ENCODE results near the gene ZNF511.

ZNF511 gene

DNA sequence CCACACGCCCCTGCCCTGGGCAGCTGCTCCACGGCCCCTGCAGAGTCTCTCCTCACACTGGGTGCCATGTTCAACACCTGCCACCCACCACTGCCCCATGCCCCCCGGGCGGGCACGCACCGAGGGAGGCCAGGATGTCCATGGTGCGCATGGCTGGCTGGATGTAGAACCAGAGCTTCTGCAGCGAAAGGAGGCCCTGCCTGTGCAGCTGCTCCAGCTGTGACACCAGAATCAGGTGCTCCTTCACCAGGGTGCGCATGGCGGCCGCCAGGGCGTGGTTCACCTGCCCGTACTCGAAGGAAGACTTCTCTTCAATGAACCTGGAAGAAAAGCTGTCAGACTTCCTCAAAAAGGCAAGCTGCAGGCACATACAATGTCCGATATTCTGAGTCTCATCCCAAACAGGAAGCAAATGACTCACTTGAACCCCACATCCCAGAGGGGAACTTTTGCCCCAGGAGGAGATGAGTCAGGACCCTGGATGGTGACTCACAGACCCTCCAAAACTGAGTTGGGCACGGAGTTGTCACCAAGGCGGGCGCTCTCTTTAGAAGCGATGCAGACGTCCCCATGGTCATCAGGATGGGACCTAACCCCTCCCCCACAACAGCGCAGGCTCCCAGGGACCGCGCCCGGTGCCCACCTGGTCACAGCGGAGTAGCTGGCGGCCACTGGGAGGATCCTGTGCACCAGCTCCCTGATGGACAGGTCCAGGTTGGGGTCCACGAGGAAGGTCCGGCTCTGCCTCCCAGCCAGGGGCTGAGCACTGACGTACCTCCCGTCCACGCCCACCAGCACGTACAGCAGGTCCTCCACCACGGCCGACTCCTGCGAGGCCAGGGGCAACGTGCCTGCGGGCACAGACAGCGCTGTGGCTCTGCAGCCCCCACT lies 15.6 kb upstream of the ZNF511 start:
- Histone ChIP-seq H3K9ac (ENCODE audit: low read length) (no peak overlapping the region), H3K79me2 (ENCODE audit: insufficient read depth, low read length) (no peaks in the 10 kb centered on the region), H3K36me3 (ENCODE audit: low read length) (no peaks in the 10 kb centered on the region), H3K9me2 (replicated peaks; ENCODE audit: insufficient read depth, low read length) (no peaks in the 10 kb centered on the region), H3K4me3 (ENCODE audit: insufficient read depth, low read length, poor library complexity, severe bottlenecking) (no peak overlapping the region), H3F3A (ENCODE audit: insufficient read depth) (no peaks in the 10 kb centered on the region), H4K20me1 (ENCODE audit: low read depth, low read length) (no peaks in the 10 kb centered on the region), H3K9me3 (ENCODE audit: insufficient read depth, low read length) (no peaks in the 10 kb centered on the region), H3K4me2 (ENCODE audit: low read depth, low read length, poor library complexity, severe bottlenecking) (no peak overlapping the region), H3K27me3 (ENCODE audit: low read length) (no peaks in the 10 kb centered on the region), H2AFZ (ENCODE audit: low read depth, low read length, severe bottlenecking) (no peak overlapping the region), H3K27ac (ENCODE audit: low read depth, low read length) (no peak overlapping the region)
- TF ChIP-seq EZH2phosphoT487 (conservative IDR thresholded peaks at IDR 0.05; ENCODE audit: low read length), result no peak
- TF ChIP-seq CTCF (IDR thresholded peaks at IDR 0.05; ENCODE audit: insufficient read depth, low read length, poor library complexity, severe bottlenecking), result no peak

DNA sequence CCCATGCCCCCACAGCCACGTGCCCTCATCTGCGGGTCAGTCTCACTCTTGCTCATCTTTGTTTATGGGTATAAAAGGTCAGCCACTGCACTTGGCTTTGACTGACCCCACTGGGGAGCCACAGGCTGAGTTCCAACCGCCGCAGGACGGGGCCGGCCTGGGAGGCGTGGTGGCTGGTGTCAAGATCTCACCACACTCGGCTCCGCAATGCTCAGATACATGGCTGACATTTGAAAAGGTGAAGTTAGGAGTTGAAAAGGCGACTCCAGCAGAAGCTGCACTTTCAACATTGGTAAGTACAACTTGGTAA lies 14.9 kb upstream of the ZNF511 start:
- Histone ChIP-seq H3F3A (ENCODE audit: insufficient read depth) (no peaks in the 10 kb centered on the region), H3K27me3 (ENCODE audit: low read length) (no peaks in the 10 kb centered on the region), H3K4me2 (ENCODE audit: low read depth, low read length, poor library complexity, severe bottlenecking) (no peak overlapping the region), H3K9me2 (replicated peaks; ENCODE audit: insufficient read depth, low read length) (no peaks in the 10 kb centered on the region), H2AFZ (ENCODE audit: low read depth, low read length, severe bottlenecking) (no peak overlapping the region), H3K36me3 (ENCODE audit: low read length) (no peaks in the 10 kb centered on the region), H3K4me3 (ENCODE audit: insufficient read depth, low read length, poor library complexity, severe bottlenecking) (no peak overlapping the region), H3K27ac (ENCODE audit: low read depth, low read length) (no peak overlapping the region), H3K9ac (ENCODE audit: low read length) (no peak overlapping the region), H4K20me1 (ENCODE audit: low read depth, low read length) (no peaks in the 10 kb centered on the region), H3K9me3 (ENCODE audit: insufficient read depth, low read length) (no peaks in the 10 kb centered on the region), H3K79me2 (ENCODE audit: insufficient read depth, low read length) (no peaks in the 10 kb centered on the region)
- TF ChIP-seq CTCF (IDR thresholded peaks at IDR 0.05; ENCODE audit: insufficient read depth, low read length, poor library complexity, severe bottlenecking) (no peak), EZH2phosphoT487 (conservative IDR thresholded peaks at IDR 0.05; ENCODE audit: low read length) (no peak)

DNA sequence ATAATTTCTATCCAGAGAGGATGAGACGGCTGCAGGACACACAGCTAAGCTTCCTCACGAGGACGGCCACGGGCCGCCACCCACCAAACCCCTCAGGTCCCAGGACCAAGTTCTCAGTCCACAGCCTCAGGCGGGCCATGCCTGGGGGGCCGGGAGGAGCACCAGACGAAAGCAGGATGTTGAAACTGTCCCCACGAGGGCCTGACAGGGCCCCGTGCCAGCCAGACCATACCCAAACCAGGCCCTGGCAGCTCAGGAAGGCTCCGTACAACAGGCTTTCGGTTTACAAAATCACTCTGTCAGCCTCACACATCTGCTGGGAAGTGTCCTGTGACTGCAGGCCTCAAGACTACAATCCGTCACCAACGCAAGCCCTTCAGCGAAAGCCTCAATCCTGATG lies 14.5 kb upstream of the ZNF511 start:
- TF ChIP-seq CTCF (IDR thresholded peaks at IDR 0.05; ENCODE audit: insufficient read depth, low read length, poor library complexity, severe bottlenecking), result no peak
- no peak for TF ChIP-seq EZH2phosphoT487 (conservative IDR thresholded peaks at IDR 0.05; ENCODE audit: low read length)
- no peak overlapping the region for H3K27ac ChIP-seq (ENCODE audit: low read depth, low read length)
- no peaks in the 10 kb centered on the region for H3K27me3 ChIP-seq (ENCODE audit: low read length)
- no peaks in the 10 kb centered on the region for H3K9me3 ChIP-seq (ENCODE audit: insufficient read depth, low read length)
- H3K4me3 ChIP-seq (ENCODE audit: insufficient read depth, low read length, poor library complexity, severe bottlenecking), result no peak overlapping the region
- no peak overlapping the region for H3K9ac ChIP-seq (ENCODE audit: low read length)
- no peaks in the 10 kb centered on the region for H3K79me2 ChIP-seq (ENCODE audit: insufficient read depth, low read length)
- H2AFZ ChIP-seq (ENCODE audit: low read depth, low read length, severe bottlenecking), result no peak overlapping the region
- H3K4me2 ChIP-seq (ENCODE audit: low read depth, low read length, poor library complexity, severe bottlenecking), result no peak overlapping the region
- H3K9me2 ChIP-seq (replicated peaks; ENCODE audit: insufficient read depth, low read length), result no peaks in the 10 kb centered on the region
- H3F3A ChIP-seq (ENCODE audit: insufficient read depth), result no peaks in the 10 kb centered on the region
- H4K20me1 ChIP-seq (ENCODE audit: low read depth, low read length), result no peaks in the 10 kb centered on the region
- no peaks in the 10 kb centered on the region for H3K36me3 ChIP-seq (ENCODE audit: low read length)

Data from SU-DHL-6 (cell line).